Measurements from ENCODE around the gene NEK3.
"Not testable (repeated sequence)": the region's sequence is repeated elsewhere in the genome, so short reads cannot be mapped to it uniquely, and the experiment has no call there.

NEK3 gene

DNA sequence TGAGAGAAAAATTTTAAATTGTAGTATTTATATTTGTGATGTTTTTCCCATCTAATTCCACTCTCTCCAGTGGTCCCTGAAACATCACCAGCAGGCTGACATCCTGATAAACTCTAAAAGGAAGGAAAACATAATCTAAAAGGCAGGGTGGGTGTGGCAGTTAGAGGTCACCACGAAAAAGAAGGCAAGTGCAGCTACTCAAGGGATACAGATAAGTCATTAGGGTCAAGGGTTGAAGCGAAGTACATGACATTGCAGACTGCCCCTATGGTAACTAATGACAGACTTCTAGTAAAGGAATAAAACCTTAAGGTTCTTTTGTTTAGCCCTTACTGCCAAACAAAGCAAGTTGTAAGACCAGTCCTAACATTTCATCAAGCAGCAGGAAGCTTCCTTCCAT, 6.0 kb upstream of the NEK3 start:
- DNase-seq: no peak

DNA sequence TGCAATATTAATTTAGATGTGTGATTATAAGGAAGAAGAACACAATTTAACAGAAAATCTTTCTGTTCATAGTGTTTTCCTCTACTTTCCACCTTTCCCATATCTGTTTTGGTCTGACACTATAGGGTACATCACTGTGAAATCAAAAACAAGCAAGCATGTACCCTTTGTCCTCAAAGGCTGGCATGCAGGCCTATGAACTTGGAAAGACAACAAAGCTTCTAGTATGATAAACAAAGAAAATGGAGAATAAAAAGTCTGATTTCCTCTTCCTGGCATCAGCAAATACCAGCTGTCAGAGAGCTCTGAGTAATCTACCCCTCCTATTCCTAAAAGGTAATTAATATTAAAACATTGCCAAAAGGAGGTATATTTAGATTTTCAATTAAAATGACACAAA, 5.6 kb upstream of the NEK3 start:
- DNase-seq: no peak

DNA sequence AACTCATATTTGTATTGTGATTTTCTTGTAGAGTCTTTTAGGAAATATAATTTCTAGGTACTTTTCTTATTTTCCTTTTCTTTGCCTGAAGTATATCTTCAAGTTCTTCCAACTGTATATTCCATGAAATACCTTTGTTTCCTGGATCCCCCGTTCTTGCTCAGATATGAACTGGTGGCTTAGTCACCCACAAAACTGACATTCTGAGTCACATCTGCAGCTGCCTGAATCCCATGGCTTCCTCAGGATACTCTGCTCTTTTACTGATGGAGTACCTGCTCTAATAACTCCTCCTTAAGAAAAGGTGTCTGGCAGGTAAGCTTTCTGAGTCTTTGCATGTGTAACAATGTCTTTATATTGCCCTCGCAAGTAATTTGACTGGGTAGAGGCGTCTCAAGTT, 4.5 kb upstream of the NEK3 start:
- DNase-seq: not testable (repeated sequence)

GRCh38 chr13:52162279-52163101, 3.1 kb upstream of the NEK3 start:
- DNase-seq: no peak

- DNase-seq: no peak
These were observed 1.8 kb upstream of the NEK3 start for GRCh38 chr13:52161181-52161646.

DNA sequence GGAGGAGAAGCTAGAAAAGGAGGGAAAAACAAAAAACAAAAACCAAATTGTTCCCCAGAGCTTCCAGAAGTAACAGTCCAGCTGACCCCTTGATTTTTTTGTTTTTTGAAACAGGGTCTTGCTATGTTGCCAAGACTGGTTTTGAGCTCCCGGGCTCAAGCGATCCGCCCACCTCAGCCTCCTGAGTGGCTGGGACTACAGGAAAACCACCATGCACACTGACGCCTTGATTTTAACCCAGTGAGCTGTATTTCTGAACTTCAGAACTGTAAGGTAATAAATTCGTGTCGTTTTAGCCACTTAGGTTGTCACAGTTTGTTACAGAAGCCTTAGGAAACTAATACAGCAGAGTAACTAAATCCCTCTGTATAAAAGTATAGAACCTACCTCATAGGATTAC, 1.1 kb upstream of the NEK3 start:
- no peak for DNase-seq

DNA sequence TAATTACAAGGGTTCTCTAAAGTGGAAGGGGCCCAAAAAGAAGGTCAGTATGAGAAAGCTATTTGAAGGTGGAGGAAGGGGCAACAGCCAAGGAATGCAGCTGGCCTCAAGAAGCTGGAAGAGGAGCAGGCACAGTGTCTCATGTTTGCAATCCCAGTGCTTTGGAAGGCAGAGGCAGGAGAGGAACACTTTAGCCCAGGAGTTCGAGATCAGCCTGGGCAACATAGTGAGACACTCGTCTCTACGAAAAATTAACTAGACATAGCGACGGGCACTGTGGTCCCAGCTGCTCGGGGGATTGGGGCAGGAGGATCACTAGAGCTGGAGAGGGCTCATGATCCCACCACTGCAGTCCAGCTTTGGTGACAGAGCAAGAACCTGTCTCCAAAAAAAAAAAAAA, 656 bp upstream of the NEK3 start:
- no peak for DNase-seq

DNA sequence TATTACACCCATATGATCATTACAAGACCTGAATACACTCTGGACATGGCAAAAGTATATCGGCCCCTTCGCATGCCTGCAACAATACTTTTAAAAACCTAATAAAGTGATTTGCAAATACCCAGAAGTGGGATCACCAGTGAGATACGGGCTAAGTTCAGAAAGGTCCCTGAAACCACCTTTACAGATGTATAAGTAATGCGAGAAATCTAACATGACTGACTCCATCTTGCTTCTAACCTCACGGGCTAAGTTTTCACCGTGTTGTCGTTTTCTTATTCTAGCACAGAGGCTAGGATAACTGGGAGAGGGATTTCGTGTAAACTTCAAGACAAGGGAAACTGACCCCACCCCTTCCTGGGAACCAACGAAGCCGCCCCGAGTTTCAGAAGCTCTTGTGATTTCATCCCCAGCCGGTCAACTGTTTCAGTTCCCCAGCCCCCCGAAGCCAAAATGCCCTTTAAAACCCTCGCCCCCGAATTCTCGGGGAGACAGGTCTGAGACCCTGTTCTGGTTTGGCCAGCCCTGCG, 703 bp downstream of the NEK3 start:
- DNase-seq: no peak

- DNase-seq: no peak
These were observed 2.6 kb downstream of the NEK3 start for GRCh38 chr13:52156724-52157261.

DNA sequence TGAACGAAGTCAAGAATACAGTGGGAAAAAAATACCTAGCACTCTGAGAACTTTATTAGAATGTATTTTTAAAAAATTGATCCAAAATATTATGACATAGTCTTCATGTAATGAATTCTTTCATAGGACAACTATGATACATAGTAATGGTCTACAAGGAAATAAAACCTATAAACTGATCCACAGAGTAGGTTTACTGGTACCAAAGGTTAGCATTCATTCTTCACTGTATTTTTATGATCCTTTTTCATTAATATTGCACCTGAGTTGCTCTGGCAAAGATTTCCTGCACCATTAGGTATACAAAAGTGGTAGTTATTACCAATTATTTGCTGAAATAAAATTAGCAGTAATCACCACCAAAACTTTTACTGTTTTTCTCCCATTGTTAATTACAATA, 4.2 kb downstream of the NEK3 start:
- DNase-seq: no peak

DNA sequence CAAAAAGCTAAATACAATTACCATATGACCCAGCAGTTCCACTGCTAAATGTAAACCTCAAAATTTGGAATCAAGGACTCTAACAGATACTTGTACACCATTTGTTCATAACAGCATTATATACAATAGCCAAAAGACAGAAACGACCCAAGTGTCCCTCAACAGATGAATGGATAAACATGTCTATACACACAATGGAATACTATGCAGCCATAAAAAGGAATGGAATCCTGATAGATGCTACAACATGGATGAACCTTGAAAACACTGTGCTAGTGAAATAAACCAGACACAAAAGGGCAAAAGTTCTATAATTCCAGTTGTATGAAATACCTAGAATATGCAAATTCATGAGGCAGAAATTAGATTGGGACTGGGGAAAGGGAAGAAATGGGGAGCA, 12.2 kb downstream of the NEK3 start:
- no peak for DNase-seq

DNA sequence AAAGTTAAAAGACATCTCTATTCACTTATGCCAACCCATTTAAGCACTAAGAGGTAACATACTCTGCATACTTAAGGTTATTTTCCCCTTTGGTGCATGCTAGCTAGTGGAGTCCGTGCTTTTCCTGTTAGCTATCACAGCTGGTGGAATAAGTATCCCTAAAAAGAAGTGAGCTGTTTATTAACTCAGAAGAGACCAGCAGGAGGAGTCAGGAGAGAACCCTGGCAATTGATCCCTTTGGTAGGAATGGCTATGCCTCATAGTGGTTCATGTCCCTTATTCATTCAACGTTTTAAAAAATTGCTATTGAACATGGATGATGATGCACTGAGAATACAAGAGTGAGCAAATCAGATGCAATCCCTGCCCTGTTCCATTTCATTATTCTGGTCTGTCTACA, 18.1 kb downstream of the NEK3 start:
- DNase-seq: no peak

GRCh38 chr13:52137489-52137888, 21.9 kb downstream of the NEK3 start:
- no peak for DNase-seq

- no peak for DNase-seq
These were observed 22.6 kb downstream of the NEK3 start for GRCh38 chr13:52136763-52137162.

- DNase-seq: no peak
These were observed 28.8 kb downstream of the NEK3 start for GRCh38 chr13:52130641-52131040.

- DNase-seq: no peak
These were observed 30.4 kb downstream of the NEK3 start, which contains the start of gene NEK5 for GRCh38 chr13:52128714-52129700. Gene NEK5, minus strand, starts transcription at chr13:52129073. Its CDS starts 1,591 bp downstream, at chr13:52127482.

- DNase-seq: no peak
These were observed 31.4 kb downstream of the NEK3 start for GRCh38 chr13:52127783-52128702.

DNA sequence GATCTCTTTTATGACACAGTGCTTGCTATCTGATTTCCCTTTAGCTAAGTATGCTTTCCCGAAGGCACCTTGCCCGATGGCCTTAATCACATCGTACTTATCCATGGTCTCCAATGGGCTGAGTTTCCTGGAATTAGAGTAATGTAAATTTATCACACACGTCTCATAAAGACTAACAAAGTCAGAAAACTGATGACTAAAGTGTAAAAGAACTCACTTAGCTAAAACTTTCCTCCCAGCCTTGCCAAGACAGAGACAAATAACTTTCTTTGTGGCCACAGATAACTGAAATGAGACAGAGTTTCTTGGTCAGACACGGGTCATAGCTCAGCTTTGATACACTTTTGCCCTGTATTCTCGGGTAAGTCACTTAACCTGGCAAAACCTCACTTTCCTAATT, 32.0 kb downstream of the NEK3 start:
- DNase-seq: no peak

DNA sequence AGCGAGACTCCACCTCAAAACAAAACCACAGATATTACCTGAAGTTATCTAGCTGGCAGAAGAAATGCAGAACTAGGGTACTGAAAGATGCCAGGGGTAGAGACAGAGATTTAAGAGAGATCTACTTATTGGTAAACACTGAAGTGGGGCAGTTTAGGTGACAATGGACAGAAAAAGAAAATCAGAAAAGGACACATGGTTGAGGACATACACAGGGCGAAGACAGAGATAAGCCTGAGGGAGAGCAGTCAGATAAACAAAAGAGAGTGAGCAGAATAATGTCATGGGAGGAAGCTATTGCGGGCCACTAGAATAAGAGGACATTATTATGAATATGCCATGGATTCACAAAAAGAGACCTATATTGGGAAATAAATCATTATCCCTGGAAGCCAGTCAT, 33.9 kb downstream of the NEK3 start:
- DNase-seq: no peak

- no peak for DNase-seq
These were observed 40.8 kb downstream of the NEK3 start for GRCh38 chr13:52118595-52118994.

DNA sequence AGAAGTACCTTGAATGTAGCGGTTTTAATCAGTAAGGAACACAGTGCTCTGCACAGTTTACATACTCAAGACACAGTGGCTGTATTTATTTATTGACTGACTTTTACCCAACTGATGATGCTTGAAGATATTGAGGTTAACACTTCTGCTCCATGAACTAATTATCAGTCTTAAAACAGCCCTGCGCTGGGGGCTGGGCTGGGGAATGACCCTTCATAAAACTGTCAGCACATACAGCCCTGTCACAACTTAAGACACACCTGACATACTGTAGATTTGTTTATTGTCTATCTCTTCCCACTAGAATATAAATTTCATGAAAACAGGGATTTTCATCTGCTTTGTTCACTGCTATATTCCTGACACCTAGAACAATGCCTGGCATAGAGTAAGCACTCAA, 41.3 kb downstream of the NEK3 start:
- DNase-seq: no peak

DNA sequence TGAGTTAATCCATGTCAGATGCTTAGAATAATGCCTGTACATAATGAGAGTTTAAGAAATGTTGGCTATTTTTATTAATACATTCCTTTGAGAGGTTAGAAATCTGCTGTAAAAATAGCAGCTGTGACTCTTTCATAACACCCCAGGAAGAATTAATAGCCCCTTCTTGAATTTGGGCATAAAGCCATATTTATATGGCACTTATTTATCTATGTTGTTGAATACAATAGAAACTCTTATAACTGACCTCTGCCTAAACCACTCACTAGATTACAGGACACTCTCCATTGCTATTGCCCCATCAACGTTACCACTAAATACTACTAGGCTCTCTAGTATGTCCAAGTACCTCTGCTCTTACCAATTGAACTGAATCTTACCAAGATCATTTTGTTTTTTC, 46.8 kb downstream of the NEK3 start:
- DNase-seq: no peak
